ENCODE measurements around the gene EPOP. TPM values are rescaled to one million over a fixed set of nuclear protein-coding genes. Genes with fewer than 3 reads are reported as not detected.

The EPOP gene
- total and polyA plus RNA-seq, 2 of the 8 experiments (the other 6 are each of a cell fraction or from before 2014, with no cell fraction given) = 1.5 to 3.3 TPM

DNA sequence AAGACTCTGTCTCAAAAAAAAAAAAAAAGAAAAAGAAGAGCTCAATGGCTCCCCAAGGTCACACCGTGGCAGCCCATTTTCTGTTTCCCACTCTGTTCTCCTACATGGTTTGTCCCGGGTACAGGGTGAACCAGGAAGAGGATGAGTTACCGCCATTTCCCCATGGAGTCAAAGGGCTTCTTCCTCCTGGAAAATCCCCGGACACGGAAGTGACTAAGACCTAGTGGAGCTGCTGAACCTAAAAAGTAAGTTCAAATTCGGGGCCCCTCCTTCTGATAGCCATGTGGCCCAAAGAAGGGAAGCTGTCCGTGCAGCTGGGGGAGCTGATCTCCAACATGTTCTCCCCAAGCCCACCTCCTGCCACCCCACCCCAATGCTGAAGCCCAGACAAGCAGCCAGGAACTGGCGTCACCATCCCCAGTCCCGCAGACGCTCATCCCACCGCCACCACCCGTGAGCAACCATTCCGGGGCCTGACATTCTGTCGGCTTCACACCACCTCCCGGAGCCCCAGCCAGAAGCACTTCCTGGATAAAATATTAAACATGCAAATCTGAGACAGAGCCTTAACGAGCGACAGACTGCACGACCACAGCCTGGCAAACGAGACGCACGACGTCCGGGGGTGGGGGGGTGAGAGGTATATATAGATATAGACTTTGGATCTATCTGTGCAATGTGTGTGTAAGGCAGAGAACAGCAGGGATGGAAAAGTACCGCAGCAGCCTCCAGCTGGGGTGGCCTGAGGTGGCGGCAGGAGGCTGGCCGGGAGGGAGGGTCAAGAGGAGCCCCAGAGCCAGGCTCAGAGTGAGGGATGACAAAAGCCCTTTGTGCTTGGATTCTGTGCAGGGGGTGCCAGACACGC is 17.6 kb downstream of the EPOP start (continued):
- no peak for TF ChIP-seq SP2 (IDR thresholded peaks at IDR 0.05; ENCODE audit: low read length)
- TF ChIP-seq FOSL1 (IDR thresholded peaks at IDR 0.05; ENCODE audit: insufficient read depth, low read depth, low read length) = no peak
